Panc1 (cell line): ENCODE results near the gene TUBB2B. TPM values are rescaled to one million over a fixed set of nuclear protein-coding genes. Genes with fewer than 3 reads are reported as not detected.

Experiments
- ATAC-seq: fragments of 200-7000 bp; cut with Tn5 transposase; 2 replicates; pipeline ENCODE4 v1.9.1; 2020; ENCODE audit warnings: mild to moderate bottlenecking, moderate library complexity
- BruUV-seq: library from RNA; stranded (reverse); fragments of 400-500 nt; replicated peaks from 2 replicates; lab custom pipeline; 2021; lab: Mats Ljungman, UMichigan
- CTCF ChIA-PET: fragments of 300-600 bp; sonication (Branson Sonifier 250); formaldehyde crosslinking; loops from one replicate; lab custom pipeline; 2022; ENCODE audit warnings: antibody characterized with exemption; lab: Charles Lee
- POLR2A ChIA-PET: fragments of 300-600 bp; sonication (Branson Sonifier 250); formaldehyde crosslinking; loops from one replicate; lab custom pipeline; 2022; ENCODE audit warnings: antibody characterized with exemption; lab: Charles Lee
- DNase-seq: peaks from one replicate; pipeline ENCODE4 v3.0.0-alpha.2; 2010; ENCODE audit warnings: low read depth, low spot score
- H3K27ac ChIP-seq: 2 replicates; pipeline ENCODE4 v1.5.1; 2011; ENCODE audit warnings: mild to moderate bottlenecking, low read length, inconsistent platforms
- H3K27me3 ChIP-seq: fragments of 200-500 bp; sonication (Bioruptor generic); 2 replicates; pipeline ENCODE4 v1.6.0; 2014; ENCODE audit warnings: low read length, inconsistent platforms; ENCODE audit not compliant: control insufficient read depth, insufficient read depth
- H3K36me3 ChIP-seq: fragments of 200-500 bp; sonication (Bioruptor generic); 2 replicates; pipeline ENCODE4 v1.5.1; 2014; ENCODE audit warnings: inconsistent platforms, mild to moderate bottlenecking, low read length, moderate library complexity; ENCODE audit not compliant: control insufficient read depth, insufficient read depth
- H3K4me1 ChIP-seq: 2 replicates; pipeline ENCODE4 v1.5.1; 2011; ENCODE audit warnings: inconsistent platforms, mild to moderate bottlenecking, low read length, moderate library complexity; ENCODE audit not compliant: control insufficient read depth, insufficient read depth
- H3K4me3 ChIP-seq, 2 experiments: 2 replicates each; pipeline ENCODE4 v1.5.1; 2011 to 2012; ENCODE audit warnings: low read depth in 2 of 2, low read length in 2 of 2, mild to moderate bottlenecking in 2 of 2, inconsistent platforms in 1 of 2, moderate library complexity in 1 of 2
- H3K9me3 ChIP-seq: fragments of 200-500 bp; sonication (Bioruptor generic); 2 replicates; pipeline ENCODE4 v1.5.1; 2014; ENCODE audit warnings: low read depth, mild to moderate bottlenecking, inconsistent platforms, low read length, moderate library complexity; ENCODE audit not compliant: control insufficient read depth, insufficient read depth
- CTCF ChIP-seq: fragments of 450-650 bp; IDR thresholded peaks from 2 replicates; pipeline ENCODE4 v1.5.1; 2017; ENCODE audit warnings: mild to moderate bottlenecking
- POLR2AphosphoS5 ChIP-seq: IDR thresholded peaks from 2 replicates; pipeline ENCODE4 v1.6.1; 2012; ENCODE audit warnings: mild to moderate bottlenecking, low read depth, low read length, moderate library complexity
- REST ChIP-seq, 2 experiments: IDR thresholded peaks; 2 replicates each; pipeline ENCODE4 v1.6.1; 2011 to 2012; ENCODE audit warnings: low read depth in 2 of 2, control low read depth in 1 of 2, low read length in 1 of 2, mild to moderate bottlenecking in 1 of 2, moderate library complexity in 1 of 2; ENCODE audit not compliant: insufficient read depth in 1 of 2
- SIN3A ChIP-seq: IDR thresholded peaks from 2 replicates; pipeline ENCODE4 v1.6.1; 2012; ENCODE audit warnings: low read depth, mild to moderate bottlenecking, low read length, moderate library complexity, borderline replicate concordance; ENCODE audit not compliant: insufficient read depth
- TCF7L2 ChIP-seq: IDR thresholded peaks from 2 replicates; pipeline ENCODE4 v1.6.1; 2011; ENCODE audit warnings: mild to moderate bottlenecking, low read depth, low read length, inconsistent platforms
- in situ Hi-C: cut with HindIII; loops from 2 replicates; pipeline ENCODE4 v1.10.0; 2016; ENCODE audit warnings: low sequenced_read_pairs, low pct_unique_long_range_greater_than_20kb
- intact Hi-C: fragments of 100-400 bp; cut with micrococcal nuclease; formaldehyde crosslinking; loops from one replicate; pipeline ENCODE4 v1.10.0; 2022; ENCODE audit not compliant: unreplicated experiment
- total RNA-seq: library from RNA; stranded (reverse); gene quantifications from one replicate; pipeline ENCODE4 v1.2.1, GENCODE V29; 2021; ENCODE audit not compliant: unreplicated experiment

Gene TUBB2B
- total RNA-seq, 1 experiment from 2014 or later: 22.7 TPM

- no TSS peak for BruUV-seq
- ChIA-PET POLR2A (no interaction called here), CTCF (no interaction called here)
- intact Hi-C loops: no loop called here
- H3K36me3 ChIP-seq: no peaks in the 10 kb centered on the region
- TF ChIP-seq POLR2AphosphoS5 (no peak), CTCF (no peak), TCF7L2 (no peak), SIN3A (no peak), REST (IDR thresholded peaks at IDR 0.05; ENCODE audit: insufficient read depth in 1 of 2, low read depth in 2 of 2, low read length in 1 of 2) (no peak)
- no peak overlapping the region for H3K4me3 ChIP-seq
- H3K27me3 ChIP-seq: no peaks in the 10 kb centered on the region
- peaks cover 6% of the 10 kb centered on the region; the same call in 1 of the 2 replicates for H3K4me1 ChIP-seq
- ATAC-seq (no peak), DNase-seq (no peak)
- no peak overlapping the region for H3K27ac ChIP-seq
- in situ Hi-C loops: no loop called here
- no peaks in the 10 kb centered on the region for H3K9me3 ChIP-seq
Measured at GRCh38 chr6:3205913-3206312, 21.5 kb downstream of the TUBB2B start.

- Histone ChIP-seq H3K36me3 (no peaks in the 10 kb centered on the region), H3K9me3 (no peaks in the 10 kb centered on the region), H3K27ac (no peak overlapping the region), H3K27me3 (no peaks in the 10 kb centered on the region), H3K4me1 (peaks cover 6% of the 10 kb centered on the region; the same call in 1 of the 2 replicates), H3K4me3 (no peak overlapping the region)
- ATAC-seq (no peak), DNase-seq (no peak)
- in situ Hi-C loops: no loop called here
- BruUV-seq: no TSS peak
- POLR2A ChIA-PET: no interaction called here
- intact Hi-C loops: no loop called here
- CTCF ChIA-PET: no interaction called here
- TF ChIP-seq CTCF (no peak), POLR2AphosphoS5 (no peak), SIN3A (no peak)
Measured at GRCh38 chr6:3204921-3205320, 22.5 kb downstream of the TUBB2B start.
